HG02840 (cell line): ENCODE data around the gene SRSF7.
"Not testable (repeated sequence)": the region's sequence is repeated elsewhere in the genome, so short reads cannot be mapped to it uniquely, and the experiment has no call there.

Source experiments
- ATAC-seq: cut with Tn5 transposase; IDR thresholded peaks from one replicate; pipeline ENCODE4 v1.9.1; 2021; ENCODE audit warnings: mild to moderate bottlenecking, moderate library complexity, moderate number of reproducible peaks; ENCODE audit not compliant: unreplicated experiment, low FRiP score

Gene SRSF7

DNA sequence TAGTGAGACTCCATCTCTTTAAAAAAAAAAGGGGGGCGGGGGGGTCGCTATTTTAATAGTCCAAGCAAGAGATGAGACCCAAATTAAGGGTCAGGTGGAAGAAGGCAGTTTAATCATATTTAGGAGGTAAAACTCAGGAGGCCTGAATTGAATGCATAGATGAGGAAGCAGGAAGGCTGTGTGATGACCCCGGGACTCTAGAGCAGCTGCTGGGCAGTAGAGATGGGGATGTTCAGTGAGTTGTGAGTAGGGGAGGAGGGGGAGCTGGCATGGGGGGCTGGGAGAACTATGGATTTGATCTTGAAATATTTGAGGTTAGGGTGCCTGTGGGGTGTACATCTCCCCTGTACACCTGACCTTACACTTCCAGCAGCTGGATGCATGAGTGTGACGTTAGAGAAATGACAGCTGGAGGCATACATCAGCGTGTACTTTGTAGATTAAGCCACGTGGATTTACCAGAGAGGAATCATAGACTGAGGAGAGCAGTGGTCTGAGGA is 44.3 kb downstream of the SRSF7 start:
- ATAC-seq, result no peak

DNA sequence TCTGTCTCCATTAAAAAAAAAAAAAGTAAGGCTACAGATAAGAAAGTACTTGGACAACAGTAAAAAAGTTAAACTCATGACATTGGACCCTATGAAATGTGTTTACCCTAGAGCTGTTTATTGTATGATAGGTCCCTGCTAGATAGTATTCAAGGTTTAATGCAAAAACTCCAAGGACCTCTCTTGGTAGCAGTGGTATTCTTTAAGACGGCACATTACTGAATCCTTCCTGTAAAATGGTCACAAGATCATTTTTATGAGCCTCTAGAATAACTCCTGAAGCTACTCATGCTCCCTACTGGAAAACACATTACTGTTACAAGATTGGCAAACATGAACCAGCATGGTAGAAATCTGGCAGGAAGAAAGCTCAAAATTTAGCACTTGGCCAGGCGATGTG is 46.5 kb downstream of the SRSF7 start:
- ATAC-seq, result no peak

DNA sequence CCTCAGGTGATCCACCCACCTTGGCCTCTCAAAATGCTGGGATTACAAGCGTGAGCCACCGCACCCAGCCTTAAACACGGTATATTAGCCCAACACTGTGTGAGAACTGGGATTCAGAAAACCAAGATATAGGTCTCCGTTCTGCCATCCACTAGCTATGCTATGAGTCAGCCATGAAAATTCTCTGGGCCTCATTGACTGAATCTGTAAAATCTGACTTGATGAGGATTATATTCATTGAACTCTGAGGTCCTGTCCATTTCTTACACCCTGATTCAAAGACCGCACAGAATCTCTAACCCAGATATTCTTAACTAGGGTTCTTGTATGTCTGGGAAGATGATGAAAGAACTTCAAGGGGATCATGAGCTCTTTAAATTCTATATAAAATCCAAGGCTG is 47.8 kb downstream of the SRSF7 start:
- ATAC-seq, result not testable (repeated sequence)

DNA sequence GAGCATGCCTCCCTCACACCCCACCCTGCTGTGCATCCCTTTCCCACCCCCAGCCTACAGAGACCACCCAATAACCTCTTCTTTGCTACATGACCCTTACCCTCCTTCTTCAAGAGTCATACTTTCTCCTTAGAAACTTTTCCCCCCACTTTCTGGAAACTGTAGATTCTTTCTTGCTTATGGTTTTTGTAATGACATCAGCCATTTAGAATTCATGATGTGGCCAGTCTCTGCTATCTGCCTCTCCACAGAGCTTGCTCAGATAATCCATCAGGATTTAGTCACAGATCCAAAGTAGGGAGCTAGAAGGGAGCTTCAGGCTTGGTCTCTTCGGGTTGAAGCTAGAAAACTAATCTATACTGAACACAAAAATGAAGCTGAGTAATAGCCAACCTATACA is 48.7 kb downstream of the SRSF7 start:
- ATAC-seq, result no peak

DNA sequence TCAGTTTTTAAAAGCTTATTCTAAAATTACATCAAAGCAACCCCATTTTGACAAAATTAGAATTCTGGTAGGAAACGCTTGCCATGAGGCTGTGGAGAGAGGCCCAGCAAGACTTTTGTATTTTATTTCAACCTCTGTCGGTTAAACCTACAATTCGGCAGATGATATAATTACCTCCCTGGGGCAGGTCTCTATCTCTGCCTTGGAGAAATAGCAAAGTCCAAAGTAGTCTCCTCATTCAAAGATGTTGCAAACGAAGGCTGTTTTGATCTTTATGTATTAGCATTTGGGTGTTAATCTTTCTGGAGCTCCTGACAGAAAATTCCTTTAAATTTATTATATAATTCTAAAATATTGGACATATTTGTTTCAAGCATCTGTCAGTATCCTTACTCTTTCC is 49.6 kb downstream of the SRSF7 start:
- no peak for ATAC-seq

DNA sequence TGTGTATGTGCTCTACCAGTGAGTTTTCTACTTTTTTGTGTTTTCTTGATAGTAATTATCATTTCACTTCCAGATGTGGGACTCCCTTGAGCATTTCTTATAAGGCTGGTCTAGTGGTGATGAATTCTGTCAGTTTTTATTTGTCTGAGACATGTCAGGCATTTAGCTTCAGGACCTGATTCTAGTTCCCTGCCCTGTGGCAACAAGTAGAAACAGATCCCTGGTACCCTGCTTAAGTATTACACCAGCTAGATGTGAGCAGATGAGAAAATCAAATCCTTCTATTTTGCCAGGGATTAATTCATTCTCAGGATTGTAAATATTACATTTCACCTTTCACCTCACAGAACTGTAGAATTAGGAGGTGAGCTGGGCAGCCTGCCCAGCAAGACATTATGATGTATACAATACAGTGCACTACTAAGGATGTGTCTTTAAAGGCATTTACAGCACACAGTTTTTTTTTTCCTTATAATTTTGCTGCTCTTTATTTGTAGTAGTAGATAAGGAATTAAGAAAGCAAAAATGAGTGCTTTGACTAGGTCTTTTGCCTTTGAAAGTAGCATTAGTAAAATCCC is 50.2 kb downstream of the SRSF7 start:
- no peak for ATAC-seq

DNA sequence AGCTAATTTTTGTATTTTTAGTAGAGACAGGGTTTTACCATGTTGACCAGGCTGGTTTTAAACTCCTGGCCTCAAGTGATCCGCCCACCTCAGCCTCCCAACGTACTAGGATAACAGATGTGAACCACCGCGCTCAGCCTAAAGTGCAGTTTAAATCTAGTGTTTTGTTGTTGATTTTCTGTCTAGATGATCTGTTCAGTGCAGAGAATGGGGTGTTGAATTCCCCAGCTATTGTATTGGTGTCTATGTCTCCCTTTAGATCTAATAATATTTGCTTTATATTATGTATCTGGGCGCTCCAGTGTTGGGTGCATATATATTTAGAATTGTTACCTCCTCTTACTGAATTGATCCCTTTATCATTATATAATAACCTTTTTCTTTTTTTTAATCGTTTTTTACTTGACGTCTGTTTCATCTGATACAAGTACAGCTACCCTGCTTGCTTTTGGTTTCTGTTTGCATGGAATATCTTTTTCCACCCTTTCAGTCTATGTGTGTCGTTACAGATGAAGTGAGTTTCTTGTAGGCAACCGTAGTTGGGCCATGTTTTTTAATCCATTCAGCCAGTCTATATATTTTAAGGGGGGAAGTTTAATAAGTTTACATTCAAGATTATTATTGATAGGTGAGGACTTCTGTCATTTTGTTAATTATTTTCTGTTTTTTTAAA is 50.9 kb downstream of the SRSF7 start:
- ATAC-seq, result no peak

DNA sequence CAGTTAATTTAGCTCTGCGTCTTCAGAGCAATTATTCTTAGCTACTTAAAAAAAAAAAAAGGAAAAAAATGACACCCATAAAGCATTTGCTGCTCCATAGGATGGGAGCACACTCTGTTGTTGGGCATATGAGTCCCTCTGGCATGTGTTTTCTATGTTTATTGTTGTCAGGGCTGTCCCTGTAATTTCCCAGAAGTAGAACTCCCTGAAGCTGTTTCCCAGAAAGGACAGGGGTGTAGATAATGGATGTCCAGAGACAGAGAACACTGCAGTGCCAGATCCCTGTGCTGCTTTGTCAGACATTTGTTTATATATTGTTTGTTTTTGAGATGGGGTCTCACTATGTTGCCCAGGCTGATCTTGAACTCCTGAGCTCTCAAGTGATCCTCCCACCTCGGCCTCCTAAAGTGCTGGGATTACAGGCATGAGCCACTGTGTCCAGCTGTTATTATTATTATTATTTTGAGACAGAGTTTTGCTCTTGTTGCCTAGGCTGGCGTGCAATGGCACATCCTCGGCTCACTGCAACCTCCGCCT is 52.6 kb downstream of the SRSF7 start:
- no peak for ATAC-seq

DNA sequence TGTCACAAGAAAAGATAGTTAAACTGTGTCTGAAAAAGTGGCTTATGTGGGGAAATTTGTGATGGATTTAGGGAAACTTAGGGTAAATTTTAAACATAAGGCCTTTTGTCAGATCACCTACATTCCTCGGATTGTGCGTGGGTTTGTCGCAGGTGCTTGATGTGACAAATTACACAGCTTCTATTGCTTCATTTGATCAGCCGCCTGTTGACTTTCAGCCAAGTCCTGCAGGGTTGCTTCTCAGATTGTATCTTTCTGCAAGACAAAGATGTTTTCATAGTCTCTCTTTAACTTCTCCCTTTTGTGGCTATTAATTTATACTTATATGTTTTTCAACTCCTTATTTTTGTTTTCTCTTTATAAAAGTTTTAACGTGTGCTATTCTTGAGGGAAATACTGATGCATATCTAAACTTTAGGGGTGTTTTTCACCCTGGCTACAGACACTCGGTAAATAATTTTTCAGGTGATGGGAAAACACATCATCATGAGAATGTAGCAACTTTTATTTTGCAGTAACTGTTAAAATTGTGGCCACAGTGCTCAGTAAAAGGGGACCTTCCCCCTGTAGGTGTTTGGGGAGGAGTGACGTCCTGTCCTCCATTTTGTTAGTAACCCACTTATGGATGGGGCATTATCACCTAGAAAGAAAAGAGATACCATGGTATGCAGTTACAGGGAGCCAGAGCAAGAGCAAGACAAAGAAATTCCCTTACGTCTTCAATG is 53.9 kb downstream of the SRSF7 start:
- ATAC-seq, result no peak
